DMS153 (cell line): ENCODE data around the gene PODXL2.
"Not testable (repeated sequence)": the region's sequence is repeated elsewhere in the genome, so short reads cannot be mapped to it uniquely, and the experiment has no call there.

Experiments used
- DNase-seq: peaks from one replicate; lab custom pipeline; 2025; lab: John Stamatoyannopoulos, UW

PODXL2 gene

DNA sequence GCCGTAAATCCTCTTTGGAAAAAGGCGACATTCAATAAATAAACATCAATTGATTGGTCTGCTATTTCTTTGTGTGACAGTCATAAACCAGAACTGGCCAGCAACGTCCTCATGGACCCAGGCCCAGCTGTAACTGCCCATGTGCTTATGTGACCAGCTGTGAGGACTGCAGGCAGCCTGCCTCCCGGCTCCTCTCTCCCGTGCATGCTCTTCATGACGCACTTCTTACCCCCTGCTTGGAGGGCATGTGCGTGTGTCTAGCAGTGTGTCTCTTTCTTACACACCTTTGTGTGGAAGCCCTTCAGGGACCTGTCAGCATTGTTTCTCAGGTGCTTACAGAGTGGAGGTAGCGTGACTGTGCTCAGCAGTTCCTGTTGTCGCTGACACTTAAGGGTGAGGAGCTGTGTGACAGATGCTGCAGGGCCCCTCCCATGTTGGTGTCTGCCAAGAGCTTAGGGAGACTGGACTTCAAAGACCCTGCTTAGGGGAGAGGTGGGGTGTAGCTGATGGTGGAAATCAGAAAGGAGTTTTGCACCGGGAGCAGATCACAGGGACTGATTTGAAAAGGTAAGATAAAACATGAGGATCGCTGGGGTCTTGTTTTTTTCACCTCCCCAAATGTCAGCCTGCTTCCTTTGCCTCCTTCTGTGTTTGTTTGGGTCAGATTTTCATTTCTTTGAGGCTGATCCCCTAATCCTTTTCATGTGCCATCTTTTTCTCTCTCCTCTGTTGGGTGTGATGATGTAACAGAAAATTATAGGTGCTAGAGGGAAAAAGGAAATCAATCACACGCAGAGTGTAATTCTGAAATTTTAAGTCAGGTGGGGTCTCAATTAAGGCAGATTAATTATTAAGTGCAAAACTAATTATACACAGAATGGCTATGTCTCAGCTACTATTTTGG is 2.1 kb downstream of the PODXL2 start:
- peak; percentile 64 for DNase-seq

DNA sequence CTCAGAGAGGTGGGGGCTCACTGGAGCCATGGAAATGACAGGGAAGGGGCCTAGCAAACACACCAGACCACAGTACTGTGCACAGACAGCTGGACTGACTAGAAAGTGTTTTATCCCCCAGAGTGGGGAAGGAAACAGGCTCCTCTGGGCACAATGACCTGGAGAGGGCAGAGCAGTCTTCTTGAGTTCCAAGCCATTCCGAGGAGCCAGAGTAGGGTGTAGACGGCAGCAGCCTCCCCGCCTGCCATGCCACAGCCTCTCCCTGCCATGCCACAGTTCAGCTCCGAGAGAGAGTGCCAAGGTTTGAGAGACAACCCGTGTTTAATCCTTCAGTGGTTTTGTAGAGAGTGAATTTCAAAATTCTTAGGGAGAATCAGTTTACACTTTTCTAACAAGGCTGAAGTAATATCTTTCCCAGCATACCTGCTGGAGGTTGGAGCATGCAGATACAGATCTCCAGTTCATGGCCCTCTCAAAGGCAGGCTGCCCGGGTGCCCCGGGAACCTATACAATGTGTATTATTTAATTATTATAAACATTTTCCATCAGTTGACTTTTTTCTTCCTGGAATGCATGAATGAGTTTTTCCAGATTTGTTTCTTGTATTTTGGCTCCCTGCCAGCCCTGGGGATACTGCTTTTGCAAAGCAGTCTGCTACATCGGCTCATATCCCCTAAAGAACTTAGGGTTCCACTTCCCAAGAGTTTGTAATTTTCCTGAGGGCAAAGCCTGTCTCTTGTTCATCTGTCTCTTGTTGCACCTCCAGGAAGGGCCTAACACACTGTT is 3.2 kb downstream of the PODXL2 start:
- no peak for DNase-seq

DNA sequence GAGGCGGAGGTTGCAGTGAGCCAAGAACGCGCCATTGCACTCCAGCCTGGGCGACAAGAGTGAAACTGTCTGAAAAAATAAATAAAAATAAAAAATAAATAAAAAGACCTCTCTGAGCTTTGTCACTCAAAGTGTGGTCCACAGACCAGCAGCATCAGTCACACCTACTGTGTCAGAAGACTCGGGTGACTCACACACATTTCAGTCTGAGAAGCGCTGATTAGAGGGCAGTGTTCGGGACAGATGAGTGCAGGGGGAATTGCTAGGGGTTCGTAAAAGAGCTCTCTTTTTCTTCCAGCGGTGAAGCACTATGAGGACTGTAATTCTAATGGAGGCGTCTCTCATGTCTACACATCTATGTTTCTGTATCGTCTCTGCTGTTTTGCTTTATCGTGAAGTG is 5.7 kb downstream of the PODXL2 start:
- DNase-seq = no peak

DNA sequence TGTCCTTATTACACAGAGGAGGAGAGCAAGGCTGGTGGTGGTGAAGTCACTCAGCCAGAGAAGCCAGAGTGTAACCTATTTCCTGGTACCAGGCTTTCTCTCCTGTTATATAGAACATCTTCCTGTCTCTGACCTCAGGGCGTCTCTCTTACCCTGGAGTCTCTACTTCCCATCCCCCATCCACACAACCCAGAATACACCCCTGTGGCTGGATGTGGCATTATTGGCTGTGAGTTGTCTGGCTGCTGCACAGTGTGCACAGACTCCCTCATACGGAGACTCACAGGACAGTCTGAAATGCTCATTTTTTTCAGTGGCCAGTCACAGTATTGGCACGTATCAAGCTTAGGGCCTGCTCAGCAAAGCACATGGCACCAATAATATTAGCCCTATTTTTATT is 8.6 kb downstream of the PODXL2 start:
- peak; percentile 34 for DNase-seq

DNA sequence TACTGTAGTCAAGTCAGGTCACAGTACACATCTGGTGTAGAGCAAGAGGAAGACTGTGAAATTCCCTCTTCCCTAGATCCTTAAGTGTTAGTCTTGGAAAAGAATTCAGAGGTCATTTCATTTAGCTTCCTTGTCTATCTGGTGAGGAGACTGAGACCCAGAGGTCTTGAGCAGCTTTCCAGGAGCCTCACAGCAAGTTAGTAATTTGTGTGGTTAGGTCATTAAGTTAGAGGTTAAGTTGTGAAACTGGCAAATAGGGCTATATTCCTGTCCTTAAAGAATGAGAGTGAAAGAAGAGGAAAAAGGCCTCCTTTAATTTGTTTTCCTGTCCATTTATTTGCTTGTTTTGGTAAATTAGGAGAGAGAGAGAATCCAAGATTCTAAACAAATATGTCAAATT is 9.0 kb downstream of the PODXL2 start:
- DNase-seq = no peak

DNA sequence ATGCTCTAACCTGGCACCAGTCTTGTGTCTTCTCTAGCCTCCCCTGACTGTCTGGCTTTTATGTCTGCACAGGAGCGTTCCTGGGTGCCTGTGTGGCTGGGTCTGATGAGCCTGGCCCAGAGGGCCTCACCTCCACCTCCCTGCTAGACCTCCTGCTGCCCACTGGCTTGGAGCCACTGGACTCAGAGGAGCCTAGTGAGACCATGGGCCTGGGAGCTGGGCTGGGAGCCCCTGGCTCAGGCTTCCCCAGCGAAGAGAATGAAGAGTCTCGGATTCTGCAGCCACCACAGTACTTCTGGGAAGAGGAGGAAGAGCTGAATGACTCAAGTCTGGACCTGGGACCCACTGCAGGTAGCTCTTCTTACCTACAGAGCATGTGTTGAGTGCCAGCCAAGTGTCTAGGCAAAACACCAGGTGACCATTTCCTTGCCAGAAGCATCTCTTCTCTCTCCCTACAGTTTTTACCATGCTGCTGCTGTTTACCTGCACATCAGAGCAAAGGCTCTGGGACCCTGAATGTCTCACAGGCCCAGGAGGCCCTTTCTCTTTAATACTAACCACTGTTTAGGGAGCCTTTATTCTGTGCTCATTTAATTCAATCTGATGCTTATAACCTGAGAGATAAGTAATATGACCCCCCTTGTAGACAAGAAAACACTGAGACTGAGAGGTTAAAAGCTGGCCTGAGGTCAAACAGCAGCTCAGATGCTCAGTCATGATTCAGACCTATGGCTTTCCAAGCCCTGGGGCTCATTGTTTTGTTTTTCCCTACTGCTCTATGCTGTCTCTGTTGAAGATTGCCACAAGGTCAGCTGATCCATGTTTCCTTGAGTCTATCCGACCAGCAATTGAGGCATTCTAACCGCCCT is 10.4 kb downstream of the PODXL2 start:
- no peak for DNase-seq

DNA sequence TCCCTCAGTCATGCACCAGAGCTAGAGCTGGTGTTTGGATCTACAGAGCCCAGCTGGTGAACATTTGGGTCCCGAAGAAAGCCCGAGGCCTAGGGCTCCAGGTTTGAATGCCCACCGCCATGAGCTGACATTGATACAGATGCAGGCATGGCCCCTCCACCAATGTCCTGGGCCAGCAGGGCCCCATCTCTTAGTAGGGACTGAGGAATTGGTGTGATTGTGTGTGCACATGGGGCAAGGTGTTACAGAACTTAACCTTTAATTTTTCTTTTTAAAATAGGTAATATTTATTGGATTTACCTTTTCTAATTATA is 11.0 kb downstream of the PODXL2 start:
- DNase-seq = no peak

DNA sequence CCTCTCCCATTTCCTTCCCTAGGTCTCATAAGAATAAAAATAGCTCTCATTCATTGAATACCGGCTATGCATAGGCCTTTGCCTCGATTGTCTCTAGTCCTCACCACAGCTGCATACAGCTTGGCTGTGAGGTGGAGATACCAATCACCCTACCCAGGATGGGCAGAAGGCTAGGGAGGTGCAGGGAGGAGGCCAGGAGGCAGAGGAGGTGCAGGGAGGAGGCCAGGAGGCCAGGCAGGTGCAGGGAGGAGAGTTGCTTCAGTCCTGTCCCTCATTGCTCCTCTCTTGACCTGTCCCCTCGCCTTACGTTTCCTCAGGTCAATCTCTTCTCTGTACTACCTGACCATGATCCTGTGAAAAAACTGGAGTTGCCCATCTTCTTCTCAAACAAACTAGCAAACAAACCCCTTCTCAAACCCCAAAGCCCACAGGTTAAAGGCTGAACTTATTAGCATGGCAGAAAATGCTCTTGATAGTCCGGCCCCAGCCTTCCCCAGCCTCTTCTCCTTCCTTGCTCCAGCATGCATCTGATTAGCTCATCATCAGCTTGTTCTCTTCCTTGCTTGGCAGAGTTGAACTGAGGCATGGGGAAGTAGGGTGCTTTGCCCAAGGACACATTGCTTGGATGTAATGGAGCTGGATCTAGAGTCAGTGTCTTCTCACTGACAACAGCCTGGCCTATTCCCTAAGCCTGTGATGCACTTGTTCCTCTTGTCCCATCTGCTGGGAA is 15.8 kb downstream of the PODXL2 start:
- DNase-seq = no peak

DNA sequence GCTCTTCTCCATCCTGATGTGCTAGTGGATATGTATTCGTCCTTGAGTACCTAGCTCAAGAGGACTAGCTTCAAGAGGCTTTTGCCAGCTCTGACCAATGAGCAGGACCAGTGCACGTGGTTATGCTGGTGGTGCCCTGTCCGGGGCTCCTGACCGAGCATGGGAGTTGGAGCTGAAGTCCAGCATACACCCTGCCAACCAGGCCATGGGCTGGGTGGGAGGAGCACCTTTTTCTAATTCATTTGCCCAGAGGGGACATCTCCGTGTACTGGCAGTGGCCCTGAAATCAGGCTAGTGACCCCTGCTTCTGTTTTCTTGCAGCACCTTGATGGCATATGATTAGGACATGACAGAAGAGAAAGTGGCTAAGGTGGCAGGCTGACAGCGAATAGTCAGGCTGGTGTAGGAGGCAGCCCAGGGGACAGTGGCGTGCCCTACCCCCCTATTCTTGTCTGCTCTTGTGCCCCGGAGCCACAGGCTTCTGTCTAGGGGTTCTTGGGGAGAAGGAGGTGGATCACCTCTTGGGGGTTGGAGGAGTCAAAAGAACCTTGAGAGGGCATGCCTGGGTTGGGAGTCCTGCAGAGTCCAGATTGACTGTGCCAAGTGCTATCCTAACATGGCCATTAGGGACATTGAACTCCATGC is 16.5 kb downstream of the PODXL2 start:
- DNase-seq = no peak

DNA sequence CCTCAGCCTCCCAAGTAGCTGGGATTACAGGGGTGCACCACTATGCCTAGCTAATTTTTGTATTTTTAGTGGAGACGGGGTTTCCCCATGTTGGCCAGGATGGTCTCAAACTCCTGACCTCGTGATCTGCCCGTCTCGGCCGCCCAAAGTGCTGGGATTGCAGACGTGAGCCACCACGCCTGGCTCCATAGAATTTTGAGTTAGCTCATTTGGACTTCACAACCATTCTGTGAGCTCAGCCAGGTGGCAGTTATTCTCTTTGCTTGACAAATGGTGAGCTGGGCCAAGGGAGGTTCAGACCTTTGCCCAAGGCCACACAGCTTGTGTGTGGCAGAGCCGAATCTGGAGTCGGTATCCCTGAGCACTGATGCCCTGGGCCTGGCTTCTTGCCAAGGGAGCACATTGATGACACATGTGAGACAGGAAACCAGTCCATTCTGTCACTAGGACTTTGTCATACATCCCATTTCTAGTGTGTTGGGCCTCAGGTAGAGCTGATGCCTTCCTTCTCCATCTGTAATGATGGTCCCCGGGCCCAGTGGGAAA is 17.6 kb downstream of the PODXL2 start:
- DNase-seq = no peak

DNA sequence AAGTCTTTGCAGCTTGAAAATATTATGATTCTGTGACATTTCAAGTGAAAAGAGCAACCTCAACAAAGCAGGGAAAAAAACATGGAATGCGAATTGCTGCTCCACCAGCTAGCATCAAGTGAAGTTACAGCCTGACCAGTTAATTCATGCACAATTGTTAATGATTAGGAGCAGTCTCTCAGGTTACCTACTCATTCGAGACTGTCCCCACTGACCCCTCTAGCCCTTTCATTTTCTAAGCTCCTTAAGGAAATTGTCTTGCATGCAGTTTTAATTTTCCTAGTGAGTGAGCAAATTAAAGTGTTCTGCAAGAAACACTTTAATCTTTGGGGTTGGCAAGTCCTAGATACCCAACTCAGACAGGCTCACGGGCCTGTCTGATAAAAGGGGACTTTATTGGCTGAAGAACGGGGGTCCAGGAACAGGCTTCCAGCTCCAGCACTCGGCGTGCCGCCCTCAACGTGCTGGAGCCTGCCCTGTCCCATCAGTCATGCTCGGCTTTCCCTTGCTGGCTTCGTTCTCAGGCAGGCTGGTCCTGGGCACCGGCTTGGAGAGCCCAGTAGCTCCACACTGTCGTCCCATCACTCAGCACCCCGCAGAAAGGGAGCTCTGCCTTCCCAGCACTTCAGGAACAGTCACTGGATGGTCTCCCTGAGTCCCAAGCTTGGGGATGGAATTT is 18.3 kb downstream of the PODXL2 start:
- DNase-seq = no peak

DNA sequence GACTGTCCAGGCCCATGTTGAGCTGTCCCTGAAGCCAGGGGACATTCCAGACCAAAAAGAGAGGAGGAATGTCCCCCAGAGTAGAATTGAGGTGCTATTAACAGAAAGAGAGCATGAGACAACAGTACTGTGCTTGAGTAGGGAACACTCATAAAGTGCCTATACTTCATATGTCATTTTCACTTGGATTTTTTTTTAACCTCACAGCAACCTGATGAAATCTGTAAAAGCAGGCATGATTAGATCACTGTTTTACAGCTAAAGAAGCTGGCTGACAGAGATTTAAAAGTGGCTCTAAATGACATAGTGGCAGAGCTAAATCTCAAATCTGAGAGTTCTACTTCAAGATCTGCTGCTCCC is 18.8 kb downstream of the PODXL2 start:
- no peak for DNase-seq

DNA sequence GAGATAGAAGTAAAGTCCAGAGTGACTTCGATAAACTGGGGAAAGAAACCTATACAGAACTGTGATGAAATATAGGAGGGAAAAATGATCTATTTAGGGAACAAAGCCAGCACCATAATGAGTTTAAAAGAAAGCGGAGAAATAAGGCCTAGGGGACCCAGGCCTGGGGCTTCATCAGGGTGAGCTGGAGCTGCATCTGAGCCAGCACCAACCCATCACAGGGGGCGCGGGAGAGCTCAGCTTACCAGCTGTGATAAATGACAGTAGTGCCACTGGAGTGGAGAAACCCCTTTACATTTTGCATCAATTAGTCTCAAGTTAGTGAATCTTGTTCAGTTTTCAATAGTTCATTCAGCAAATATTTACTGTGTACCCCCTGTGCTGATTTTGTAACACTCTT is 21.3 kb downstream of the PODXL2 start:
- DNase-seq = no peak

DNA sequence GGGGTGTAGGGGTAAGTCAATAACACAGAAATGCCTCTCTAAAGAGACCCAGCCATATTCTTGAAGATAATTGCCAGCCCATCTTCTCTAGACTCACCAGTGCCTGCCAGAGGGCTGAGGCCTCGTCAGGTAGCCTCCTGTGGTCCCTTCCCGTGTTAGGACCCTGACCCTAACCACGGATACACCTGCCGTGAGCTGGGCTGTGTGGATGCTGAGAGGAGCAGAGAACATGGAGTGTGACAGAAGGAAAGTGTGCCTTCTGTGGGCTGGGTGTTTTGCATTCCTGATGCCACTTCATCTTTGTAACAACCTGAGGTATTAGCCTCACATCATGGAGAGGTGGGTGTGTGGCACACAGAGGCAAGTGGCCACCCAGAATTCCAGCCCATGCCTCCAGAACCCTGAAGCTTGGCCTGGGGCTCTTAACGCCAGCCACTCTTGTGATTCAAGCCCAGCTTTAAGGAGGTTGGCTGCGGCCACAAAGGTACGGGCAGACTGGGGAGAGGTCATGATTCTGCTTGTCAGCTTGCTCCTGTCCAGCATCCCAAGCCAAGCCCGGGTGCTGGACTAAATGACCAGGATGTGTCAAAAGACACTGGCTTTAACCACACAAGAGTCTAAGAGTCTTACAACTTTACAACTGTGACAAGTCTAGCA is 22.7 kb downstream of the PODXL2 start:
- no peak for DNase-seq

DNA sequence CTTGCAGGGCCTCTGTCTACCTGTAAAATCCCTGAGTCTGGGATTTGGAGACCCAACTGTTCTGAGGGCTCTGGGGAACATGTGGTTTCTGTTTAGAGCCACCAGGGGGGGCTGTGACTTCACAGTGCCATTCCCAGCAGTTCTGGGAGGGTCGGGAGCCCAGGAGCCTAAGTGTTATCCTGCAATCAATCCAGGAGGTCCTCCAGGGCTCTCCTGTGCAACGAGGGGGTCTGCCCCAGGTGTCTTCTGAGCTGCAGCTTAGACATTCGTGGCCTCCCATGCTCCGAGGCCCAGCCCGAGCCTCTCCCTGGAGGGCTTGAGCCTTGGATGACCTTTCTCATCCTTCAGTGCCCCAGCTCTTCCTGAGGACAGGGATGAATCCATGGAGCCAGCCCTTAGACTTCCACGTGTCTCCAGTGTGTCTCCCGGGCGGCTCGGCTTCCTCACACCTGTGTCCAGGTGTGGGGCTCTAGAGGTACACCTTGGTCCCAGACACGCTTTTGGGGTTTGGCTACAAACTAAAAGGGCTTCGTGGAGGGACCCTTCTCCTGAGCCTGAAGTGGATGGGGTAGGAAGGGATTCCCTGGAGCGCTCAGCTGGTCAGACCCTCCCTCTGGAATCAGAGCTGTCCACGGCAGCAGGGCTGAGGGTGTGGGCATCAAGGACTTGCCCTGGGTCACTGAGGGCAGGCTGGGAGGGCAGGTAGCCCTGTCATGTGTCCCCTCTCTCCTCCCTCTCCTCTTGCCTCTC is 23.4 kb downstream of the PODXL2 start:
- peak; percentile 6 for DNase-seq

DNA sequence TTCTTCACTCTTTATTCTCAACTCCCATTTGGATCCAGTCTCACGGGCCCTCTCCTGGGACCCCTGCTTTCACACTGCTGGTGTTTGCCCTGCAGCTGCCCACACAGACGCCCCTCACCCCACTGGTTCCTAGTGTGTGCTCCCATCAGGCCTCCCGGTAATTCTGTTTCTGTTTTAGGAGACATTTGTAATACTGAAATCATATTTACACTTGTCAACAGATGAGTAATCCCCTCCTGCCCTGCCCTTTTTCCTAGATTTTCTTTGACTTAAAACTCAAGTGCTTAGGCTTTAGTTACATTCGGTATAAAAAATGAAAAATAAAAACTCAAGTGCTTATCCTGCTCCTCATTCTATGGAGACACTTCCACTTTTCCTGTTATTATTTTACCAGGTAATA is 25.4 kb downstream of the PODXL2 start:
- no peak for DNase-seq

DNA sequence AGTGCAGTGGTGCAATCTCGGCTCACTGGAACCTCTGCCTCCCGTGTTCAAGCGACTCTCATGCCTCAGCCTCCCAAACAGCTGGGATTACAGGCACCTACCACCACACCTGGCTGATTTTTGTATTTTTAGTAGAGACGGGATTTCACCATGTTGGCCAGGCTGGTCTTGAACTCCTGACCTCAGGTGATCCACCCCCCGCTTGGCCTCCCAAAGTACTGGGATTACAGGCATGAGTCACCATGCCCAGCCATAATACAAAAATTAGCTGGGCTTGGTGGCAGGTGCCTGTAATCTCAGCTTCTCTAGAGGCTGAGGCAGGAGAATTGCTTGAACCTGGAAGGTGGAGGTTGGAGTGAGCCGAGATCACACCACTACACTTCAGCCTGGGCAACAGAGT is 26.0 kb downstream of the PODXL2 start:
- not testable (repeated sequence) for DNase-seq

DNA sequence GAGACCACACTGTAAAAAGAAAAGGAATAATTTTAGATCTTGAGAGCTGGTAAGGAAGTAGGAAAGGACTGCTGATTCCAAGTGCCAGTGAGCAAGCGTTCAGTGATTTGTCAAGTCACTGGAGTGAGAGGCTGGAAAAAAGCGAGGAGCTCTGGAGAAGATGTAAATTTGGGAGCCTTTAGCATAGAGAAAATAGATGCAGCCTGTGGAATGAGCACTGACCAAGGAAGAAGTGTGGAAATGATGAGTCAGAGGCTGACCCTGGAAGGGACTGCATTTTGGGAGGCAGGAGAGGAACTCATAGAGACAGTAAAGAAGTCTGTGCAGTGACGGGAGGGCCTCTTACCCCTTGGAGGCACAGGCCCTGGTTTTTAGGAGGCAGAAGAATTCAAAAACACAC is 26.7 kb downstream of the PODXL2 start:
- no peak for DNase-seq

DNA sequence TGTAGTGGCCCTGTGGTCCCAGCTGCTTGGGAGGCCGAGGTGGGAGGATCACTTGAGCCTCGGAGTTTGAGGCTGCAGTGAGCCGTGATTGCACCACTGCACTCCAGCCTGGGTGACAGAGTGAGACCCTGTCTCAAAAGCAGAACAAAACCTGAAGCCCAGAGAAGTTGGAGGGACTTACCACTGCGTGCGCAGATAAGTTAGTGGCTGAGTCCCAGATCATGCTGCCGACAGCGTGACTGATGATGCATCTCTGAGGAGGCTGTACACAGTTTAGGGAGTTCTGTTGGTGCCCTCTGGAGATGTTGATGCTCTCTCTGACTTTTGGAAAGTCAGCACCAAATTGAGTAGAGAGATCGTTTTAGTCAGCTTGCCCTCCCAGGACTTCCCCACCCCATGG is 27.9 kb downstream of the PODXL2 start:
- DNase-seq = no peak
